Right kidney (tissue), 9 donors: ENCODE data around the gene NAP1L2.
A peak's percentile ranks its signal among the peaks of the same experiment; 100 is the strongest.
"Not testable (repeated sequence)": the region's sequence is repeated elsewhere in the genome, so short reads cannot be mapped to it uniquely, and the experiment has no call there.

Experiments used
- DNase-seq: peaks from one replicate; pipeline ENCODE4 v3.0.0-alpha.2; 2016
- long read RNA-seq, 8 donors: transcript quantifications; one replicate each; lab custom pipeline, GENCODE V29; 2026

Gene NAP1L2
- long read RNA-seq, donor 1, partial matches to known transcripts, result 0 of 4 reads
- long read RNA-seq, donor 1, other reads (novel, unspliced or antisense), result 0 of 4 reads
- long read RNA-seq, donor 2, partial matches to known transcripts, result 0 of 1 reads
- long read RNA-seq, donor 2, other reads (novel, unspliced or antisense), result 0 of 1 reads
- long read RNA-seq, donor 3, partial matches to known transcripts, result 0 of 2 reads
- long read RNA-seq, donor 3, other reads (novel, unspliced or antisense), result 0 of 2 reads
- long read RNA-seq, donor 4, partial matches to known transcripts, result 0 of 2 reads
- long read RNA-seq, donor 4, other reads (novel, unspliced or antisense), result 0 of 2 reads
- long read RNA-seq, donor 5, partial matches to known transcripts, result 0 of 4 reads
- long read RNA-seq, donor 5, other reads (novel, unspliced or antisense), result 0 of 4 reads
- long read RNA-seq, donor 6, partial matches to known transcripts, result 0 of 3 reads
- long read RNA-seq, donor 6, other reads (novel, unspliced or antisense), result 0 of 3 reads
- long read RNA-seq, donor 7, transcript NAP1L2-201 (1 exons, 2,550 nt), result major isoform, 5 of 5 reads
- long read RNA-seq, donor 7, partial matches to known transcripts, result 0 of 5 reads
- long read RNA-seq, donor 7, other reads (novel, unspliced or antisense), result 0 of 5 reads
- long read RNA-seq, donor 8, partial matches to known transcripts, result 0 of 2 reads
- long read RNA-seq, donor 8, other reads (novel, unspliced or antisense), result 0 of 2 reads

GRCh38 chrX:73214426-73215094, at the start of gene NAP1L2:
Gene NAP1L2, minus strand, starts transcription at chrX:73214851. Its CDS starts 359 bp downstream, at chrX:73214492.
- peak; percentile 43 for DNase-seq

DNA sequence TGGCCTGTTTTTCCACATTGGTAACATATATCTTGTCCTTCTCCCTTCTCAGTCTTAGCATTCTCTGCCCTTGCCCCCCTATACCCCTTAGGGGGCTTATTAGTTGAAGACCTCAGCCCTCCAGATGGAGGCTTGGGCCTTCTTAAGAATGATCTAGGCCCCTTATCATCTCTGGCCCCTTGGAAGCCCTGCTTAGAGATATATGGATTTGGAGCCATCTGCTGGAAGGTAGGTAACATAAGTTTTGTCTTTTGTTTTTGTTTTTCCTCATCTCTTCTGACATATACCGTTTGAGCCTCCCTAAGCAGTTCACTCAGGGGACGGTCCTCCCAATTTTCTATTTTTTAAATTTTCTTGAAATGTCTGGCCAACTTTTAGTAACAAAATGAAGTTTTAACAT, 48.3 kb upstream of the NAP1L2 start:
- no peak for DNase-seq

GRCh38 chrX:73239242-73239641, 24.6 kb upstream of the NAP1L2 start:
- DNase-seq, result no peak

DNA sequence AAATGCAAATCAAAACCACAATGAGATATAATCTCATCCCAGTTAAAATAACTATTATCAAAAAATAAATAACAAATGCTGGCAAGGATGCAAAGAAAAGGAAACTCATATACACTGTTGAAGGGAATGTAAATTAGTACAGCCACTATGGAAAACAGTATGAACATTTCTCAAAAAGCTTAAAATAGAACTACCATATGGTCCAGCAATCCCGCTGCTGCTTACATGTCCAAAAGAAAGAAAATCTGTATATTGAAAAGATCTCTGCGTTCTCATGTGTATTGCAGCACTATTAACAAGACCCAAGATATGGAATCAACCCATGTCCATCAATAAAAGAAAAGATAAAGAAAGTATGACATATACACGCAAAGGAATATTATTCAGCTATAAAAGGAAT, 3.0 kb upstream of the NAP1L2 start:
- no peak for DNase-seq

GRCh38 chrX:73215246-73215645, 595 bp upstream of the NAP1L2 start:
- DNase-seq, result no peak

DNA sequence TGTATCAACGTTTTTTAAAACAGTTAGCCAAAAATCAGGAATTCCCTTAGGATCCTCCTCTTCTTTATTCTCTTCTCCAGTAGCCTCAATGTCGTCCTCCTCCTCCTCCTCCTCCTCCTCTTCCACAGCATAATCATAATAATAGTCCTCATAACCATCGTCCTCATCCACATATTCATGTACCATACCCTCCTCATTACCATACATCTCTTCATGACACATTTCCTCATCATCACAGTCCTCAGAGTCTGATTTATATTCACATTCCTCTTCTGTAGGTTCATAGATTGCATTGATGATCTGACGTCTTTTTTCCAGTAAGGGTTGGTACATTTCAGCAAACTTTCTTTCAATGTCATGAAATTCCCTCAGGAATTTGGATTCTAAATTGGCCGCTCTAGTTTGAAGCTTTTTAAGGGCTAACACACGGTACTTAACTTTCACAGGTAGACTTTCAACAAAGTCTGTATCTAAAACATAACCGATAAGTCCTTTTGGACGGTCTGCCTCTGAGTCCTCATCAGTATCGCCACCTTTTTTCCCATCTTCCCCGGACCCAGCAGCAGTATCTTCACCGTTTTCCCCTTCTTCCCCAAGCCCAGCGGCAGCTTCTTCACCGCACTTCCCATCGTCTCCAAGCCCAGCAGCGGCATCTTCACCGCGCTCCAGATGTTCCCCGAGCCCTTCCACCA, 771 bp downstream of the NAP1L2 start:
- peak; percentile 0 for DNase-seq

DNA sequence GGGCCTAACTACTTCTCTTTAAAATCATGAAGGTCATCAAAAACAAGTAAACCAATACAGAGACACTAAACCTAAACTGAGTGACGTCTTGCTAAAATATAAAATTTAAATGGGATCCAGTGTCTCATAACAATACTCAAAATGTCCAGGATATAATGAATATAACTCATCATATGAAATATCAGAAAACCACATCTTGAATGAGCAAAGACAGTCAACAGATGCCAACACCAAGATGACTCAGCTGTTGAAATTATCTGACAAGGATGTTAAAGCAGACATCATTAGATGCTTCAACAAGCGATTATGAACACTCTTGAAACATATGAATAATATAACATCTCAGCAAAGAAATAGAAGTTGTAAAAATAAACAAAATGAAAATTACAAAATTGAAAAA, 8.3 kb downstream of the NAP1L2 start:
- DNase-seq, result no peak

DNA sequence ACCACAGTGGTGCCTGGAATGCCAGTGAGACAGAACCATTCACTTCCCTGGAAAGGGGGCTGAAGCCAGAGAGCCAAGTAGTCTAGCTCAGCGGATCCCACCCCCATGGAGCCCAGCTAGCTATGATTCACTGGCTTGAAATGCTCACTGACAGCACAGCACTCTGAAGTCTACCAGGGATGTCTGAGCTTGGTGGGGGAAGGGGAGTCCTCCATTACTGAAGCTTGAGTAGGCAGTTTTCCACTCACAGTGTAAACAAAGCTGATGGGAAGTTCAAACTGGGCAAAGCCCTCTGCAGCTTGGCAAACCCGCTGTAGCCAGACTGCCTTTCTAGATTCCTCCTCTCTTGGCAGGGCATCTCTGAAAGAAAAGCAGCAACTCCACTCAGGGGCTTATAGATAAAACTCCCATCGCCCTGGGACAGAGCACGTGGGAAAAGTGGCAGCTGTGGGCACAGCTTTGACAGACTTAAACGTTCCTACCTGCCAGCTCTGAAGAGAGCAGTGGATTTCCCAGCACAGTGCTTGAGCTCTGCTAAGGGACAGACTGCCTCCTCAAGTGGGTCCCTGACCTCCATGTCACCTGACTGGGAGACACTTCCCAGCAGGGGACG, 32.0 kb downstream of the NAP1L2 start:
- no peak for DNase-seq

GRCh38 chrX:73168945-73169344, 45.7 kb downstream of the NAP1L2 start:
- not testable (repeated sequence) for DNase-seq
